ENCODE measurements around the gene GNAZ. TPM values are rescaled to one million over a fixed set of nuclear protein-coding genes. Genes with fewer than 3 reads are reported as not detected.

GNAZ gene
- polyA plus RNA-seq, 1 donor from 2014 or later, result 52.0 TPM

- Histone ChIP-seq H3K4me2 (ENCODE audit: low read length) (no peak overlapping the region), H3K4me3 (ENCODE audit: low read length) (no peak overlapping the region), H3K27me3 (ENCODE audit: insufficient read depth, low read depth, low read length) (no peaks in the 10 kb centered on the region), H3K9ac (ENCODE audit: low read length) (no peak overlapping the region), H3K36me3 (ENCODE audit: insufficient read depth, low read length) (no peaks in the 10 kb centered on the region), H4K20me1 (ENCODE audit: insufficient read depth) (no peaks in the 10 kb centered on the region), H3K9me2 (ENCODE audit: insufficient read depth, low read length) (no peaks in the 10 kb centered on the region), H3K79me2 (replicated peaks; ENCODE audit: insufficient read depth, low read length) (peaks cover 50% of the 10 kb centered on the region), H3K27ac (ENCODE audit: low read length) (no peak overlapping the region), H3F3A (ENCODE audit: insufficient read depth, low read length, poor library complexity, severe bottlenecking) (no peaks in the 10 kb centered on the region), H2AFZ (ENCODE audit: low read depth, low read length) (no peak overlapping the region), H3K9me3 (ENCODE audit: low read length) (no peaks in the 10 kb centered on the region)
- TF ChIP-seq EZH2 (IDR thresholded peaks at IDR 0.05; ENCODE audit: borderline replicate concordance, insufficient read depth, low read length, poor library complexity, severe bottlenecking) (no peak), EP300 (conservative IDR thresholded peaks at IDR 0.05; ENCODE audit: poor library complexity, severe bottlenecking) (no peak), SMC3 (conservative IDR thresholded peaks at IDR 0.05; ENCODE audit: poor library complexity) (no peak), MXI1 (conservative IDR thresholded peaks at IDR 0.05; ENCODE audit: poor library complexity, severe bottlenecking) (no peak), RAD21 (conservative IDR thresholded peaks at IDR 0.05) (no peak), TAF1 (IDR thresholded peaks at IDR 0.05; ENCODE audit: low read depth) (no peak), POLR2AphosphoS5 (IDR thresholded peaks at IDR 0.05) (no peak)
- TF ChIP-seq, protein P1, sequence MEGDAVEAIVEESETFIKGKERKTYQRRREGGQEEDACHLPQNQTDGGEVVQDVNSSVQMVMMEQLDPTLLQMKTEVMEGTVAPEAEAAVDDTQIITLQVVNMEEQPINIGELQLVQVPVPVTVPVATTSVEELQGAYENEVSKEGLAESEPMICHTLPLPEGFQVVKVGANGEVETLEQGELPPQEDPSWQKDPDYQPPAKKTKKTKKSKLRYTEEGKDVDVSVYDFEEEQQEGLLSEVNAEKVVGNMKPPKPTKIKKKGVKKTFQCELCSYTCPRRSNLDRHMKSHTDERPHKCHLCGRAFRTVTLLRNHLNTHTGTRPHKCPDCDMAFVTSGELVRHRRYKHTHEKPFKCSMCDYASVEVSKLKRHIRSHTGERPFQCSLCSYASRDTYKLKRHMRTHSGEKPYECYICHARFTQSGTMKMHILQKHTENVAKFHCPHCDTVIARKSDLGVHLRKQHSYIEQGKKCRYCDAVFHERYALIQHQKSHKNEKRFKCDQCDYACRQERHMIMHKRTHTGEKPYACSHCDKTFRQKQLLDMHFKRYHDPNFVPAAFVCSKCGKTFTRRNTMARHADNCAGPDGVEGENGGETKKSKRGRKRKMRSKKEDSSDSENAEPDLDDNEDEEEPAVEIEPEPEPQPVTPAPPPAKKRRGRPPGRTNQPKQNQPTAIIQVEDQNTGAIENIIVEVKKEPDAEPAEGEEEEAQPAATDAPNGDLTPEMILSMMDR (IDR thresholded peaks at IDR 0.05; ENCODE audit: poor library complexity, severe bottlenecking), result no peak
- TF ChIP-seq, protein P2, sequence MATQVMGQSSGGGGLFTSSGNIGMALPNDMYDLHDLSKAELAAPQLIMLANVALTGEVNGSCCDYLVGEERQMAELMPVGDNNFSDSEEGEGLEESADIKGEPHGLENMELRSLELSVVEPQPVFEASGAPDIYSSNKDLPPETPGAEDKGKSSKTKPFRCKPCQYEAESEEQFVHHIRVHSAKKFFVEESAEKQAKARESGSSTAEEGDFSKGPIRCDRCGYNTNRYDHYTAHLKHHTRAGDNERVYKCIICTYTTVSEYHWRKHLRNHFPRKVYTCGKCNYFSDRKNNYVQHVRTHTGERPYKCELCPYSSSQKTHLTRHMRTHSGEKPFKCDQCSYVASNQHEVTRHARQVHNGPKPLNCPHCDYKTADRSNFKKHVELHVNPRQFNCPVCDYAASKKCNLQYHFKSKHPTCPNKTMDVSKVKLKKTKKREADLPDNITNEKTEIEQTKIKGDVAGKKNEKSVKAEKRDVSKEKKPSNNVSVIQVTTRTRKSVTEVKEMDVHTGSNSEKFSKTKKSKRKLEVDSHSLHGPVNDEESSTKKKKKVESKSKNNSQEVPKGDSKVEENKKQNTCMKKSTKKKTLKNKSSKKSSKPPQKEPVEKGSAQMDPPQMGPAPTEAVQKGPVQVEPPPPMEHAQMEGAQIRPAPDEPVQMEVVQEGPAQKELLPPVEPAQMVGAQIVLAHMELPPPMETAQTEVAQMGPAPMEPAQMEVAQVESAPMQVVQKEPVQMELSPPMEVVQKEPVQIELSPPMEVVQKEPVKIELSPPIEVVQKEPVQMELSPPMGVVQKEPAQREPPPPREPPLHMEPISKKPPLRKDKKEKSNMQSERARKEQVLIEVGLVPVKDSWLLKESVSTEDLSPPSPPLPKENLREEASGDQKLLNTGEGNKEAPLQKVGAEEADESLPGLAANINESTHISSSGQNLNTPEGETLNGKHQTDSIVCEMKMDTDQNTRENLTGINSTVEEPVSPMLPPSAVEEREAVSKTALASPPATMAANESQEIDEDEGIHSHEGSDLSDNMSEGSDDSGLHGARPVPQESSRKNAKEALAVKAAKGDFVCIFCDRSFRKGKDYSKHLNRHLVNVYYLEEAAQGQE (IDR thresholded peaks at IDR 0.05; ENCODE audit: borderline replicate concordance), result no peak
Observed at GRCh38 chr22:23078462-23078787, 8.1 kb downstream of the GNAZ start.

GRCh38 chr22:23079240-23079768 lies 9.0 kb downstream of the GNAZ start:
- Histone ChIP-seq H3K4me2 (ENCODE audit: low read length) (no peak overlapping the region), H3K36me3 (ENCODE audit: insufficient read depth, low read length) (no peaks in the 10 kb centered on the region), H3K9me3 (ENCODE audit: low read length) (no peaks in the 10 kb centered on the region), H3K79me2 (replicated peaks; ENCODE audit: insufficient read depth, low read length) (peaks cover 42% of the 10 kb centered on the region), H3K27me3 (ENCODE audit: insufficient read depth, low read depth, low read length) (no peaks in the 10 kb centered on the region), H3K27ac (ENCODE audit: low read length) (no peak overlapping the region), H3K9ac (ENCODE audit: low read length) (no peak overlapping the region), H3K4me3 (ENCODE audit: low read length) (no peak overlapping the region), H3K9me2 (ENCODE audit: insufficient read depth, low read length) (no peaks in the 10 kb centered on the region), H3F3A (ENCODE audit: insufficient read depth, low read length, poor library complexity, severe bottlenecking) (no peaks in the 10 kb centered on the region), H2AFZ (ENCODE audit: low read depth, low read length) (no peak overlapping the region), H4K20me1 (ENCODE audit: insufficient read depth) (no peaks in the 10 kb centered on the region)
- TF ChIP-seq SMC3 (conservative IDR thresholded peaks at IDR 0.05; ENCODE audit: poor library complexity), result no peak
- TF ChIP-seq, protein P1 (IDR thresholded peaks at IDR 0.05; ENCODE audit: poor library complexity, severe bottlenecking), result no peak
- no peak for TF ChIP-seq EP300 (conservative IDR thresholded peaks at IDR 0.05; ENCODE audit: poor library complexity, severe bottlenecking)
- TF ChIP-seq TAF1 (IDR thresholded peaks at IDR 0.05; ENCODE audit: low read depth), result no peak
- TF ChIP-seq, protein P2 (IDR thresholded peaks at IDR 0.05; ENCODE audit: borderline replicate concordance), result no peak
- no peak for TF ChIP-seq RAD21 (conservative IDR thresholded peaks at IDR 0.05)
- TF ChIP-seq EZH2 (IDR thresholded peaks at IDR 0.05; ENCODE audit: borderline replicate concordance, insufficient read depth, low read length, poor library complexity, severe bottlenecking), result no peak
- TF ChIP-seq MXI1 (conservative IDR thresholded peaks at IDR 0.05; ENCODE audit: poor library complexity, severe bottlenecking), result no peak
- TF ChIP-seq POLR2AphosphoS5 (IDR thresholded peaks at IDR 0.05), result no peak
